Iris pigment epithelial cell (primary cell): ENCODE results near the gene THBS4.

ENCODE experiments used
- DNase-seq: peaks from one replicate; pipeline ENCODE4 v3.0.0-alpha.2; 2011; ENCODE audit warnings: low read depth

The THBS4 gene

DNA sequence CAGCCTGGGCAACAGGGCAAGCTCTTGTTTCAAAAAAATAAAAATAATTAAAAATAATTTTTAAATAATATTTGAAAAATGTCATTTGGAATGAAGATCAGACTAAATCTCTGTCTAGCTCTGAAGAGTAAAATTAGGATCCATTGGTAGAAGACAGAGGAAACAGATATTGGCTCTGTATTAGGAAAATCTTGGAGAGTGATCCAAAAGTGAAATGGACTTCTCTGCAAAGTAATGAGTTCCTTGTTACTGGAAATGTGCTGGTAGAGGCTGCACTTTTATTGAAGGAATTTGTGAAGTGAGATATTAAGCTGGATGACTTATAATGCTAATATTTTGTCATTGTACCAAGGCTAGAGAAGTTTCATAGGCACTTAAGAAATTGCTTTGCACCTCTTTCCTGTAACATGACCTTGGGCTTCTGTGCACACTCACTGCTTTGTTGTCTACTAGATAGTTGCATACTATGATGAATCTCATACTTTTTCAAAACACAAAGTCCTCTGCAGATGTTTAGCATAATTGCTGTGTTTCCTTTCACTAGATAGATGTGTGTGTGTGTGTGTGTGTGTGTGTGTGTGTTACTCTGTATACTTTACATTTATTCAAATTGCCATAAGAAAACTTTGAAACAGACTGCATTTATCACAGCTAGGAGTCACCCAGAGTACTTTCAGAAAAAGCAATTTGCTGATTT is 13.1 kb downstream of the THBS4 start:
- DNase-seq = no peak

- no peak for DNase-seq
Observed at GRCh38 chr5:80052464-80052863, 17.3 kb downstream of the THBS4 start.

GRCh38 chr5:80054682-80055081 is 19.5 kb downstream of the THBS4 start:
- DNase-seq = peak; percentile 70

- DNase-seq = no peak
Observed at GRCh38 chr5:80055491-80056170, 20.5 kb downstream of the THBS4 start.

DNA sequence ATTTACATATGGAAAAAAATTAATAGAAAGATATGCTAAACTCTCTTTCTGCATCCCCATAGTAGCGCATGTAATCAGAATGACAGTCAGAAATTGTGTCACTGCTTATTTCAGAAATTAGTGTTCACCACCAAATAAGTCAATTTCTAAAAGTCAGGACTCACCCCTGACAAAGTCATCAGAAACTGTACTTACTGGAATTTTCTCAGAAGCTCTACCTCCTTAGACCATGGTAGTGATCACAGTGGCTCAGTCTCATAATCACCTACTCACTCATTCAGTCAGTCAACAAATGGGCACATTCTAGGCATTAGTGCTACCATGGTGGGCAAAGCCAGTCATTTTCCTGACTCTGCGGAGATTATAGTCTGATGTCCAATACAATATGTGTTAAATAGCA is 22.0 kb downstream of the THBS4 start:
- no peak for DNase-seq

GRCh38 chr5:80057921-80058320 is 22.8 kb downstream of the THBS4 start:
- no peak for DNase-seq

GRCh38 chr5:80059354-80059980 is 24.3 kb downstream of the THBS4 start:
- DNase-seq = no peak

DNA sequence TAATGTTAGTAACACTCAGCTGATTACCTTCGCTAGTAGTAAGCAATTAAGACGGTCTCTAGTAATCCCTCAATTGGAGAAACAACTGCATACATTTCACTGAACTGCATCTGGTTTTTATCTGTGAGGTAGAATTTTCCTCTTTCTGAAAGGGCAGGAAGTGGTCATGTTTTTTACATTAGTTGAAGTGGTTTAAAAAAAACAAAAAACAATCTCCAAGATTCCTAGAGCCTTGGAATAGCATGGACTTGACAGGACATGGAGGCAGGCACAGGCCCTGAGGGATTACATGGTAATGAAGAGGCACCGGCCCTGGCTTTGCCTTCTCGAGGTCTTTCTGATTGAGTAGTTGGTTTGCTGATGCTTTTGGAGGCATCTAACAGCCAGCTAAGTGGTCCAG is 25.8 kb downstream of the THBS4 start:
- DNase-seq = no peak

- DNase-seq = no peak
Observed at GRCh38 chr5:80061547-80061946, 26.4 kb downstream of the THBS4 start.

DNA sequence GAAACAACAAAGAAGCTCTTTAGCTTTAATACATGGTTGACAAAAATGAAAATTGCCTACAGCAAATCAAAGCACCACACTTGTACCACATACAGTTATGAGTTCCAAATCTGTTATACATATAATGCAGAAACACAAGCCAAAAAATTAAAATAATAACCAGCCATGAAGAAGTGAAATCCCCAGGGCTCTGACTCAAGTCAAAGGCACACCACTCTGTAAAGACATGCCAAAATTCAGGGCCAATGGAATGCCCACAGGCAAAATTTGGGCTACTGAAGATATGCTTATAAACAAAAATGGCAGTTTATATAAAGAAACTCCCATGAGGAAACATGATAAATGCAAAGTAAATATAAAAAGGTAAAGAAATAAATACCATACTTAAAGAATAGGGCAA is 29.0 kb downstream of the THBS4 start:
- no peak for DNase-seq

GRCh38 chr5:80067016-80067415 is 31.9 kb downstream of the THBS4 start:
- no peak for DNase-seq

GRCh38 chr5:80067531-80068245 is 32.5 kb downstream of the THBS4 start:
- no peak for DNase-seq

GRCh38 chr5:80068246-80068636 is 33.1 kb downstream of the THBS4 start:
- DNase-seq = no peak

DNA sequence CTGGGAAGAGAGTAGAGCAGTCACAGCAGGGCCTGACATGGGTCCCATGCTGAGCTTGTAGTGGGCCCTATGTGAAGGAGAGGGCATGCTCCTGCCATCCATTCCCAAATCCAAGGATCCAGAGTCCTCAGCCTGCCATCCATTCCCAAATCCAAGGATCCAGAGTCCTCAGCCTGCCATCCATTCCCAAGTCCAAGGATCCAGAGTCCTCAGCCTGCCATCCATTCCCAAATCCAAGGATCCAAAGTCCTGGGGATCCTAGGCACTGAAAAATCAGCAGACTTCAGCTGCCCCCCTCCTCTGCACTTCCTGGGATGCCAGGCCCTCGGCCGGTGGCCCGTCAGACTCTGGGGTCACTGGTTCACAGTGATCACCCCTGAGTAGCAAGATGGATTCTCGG is 33.6 kb downstream of the THBS4 start:
- DNase-seq = no peak

GRCh38 chr5:80069251-80069800 is 34.2 kb downstream of the THBS4 start:
- no peak for DNase-seq

DNA sequence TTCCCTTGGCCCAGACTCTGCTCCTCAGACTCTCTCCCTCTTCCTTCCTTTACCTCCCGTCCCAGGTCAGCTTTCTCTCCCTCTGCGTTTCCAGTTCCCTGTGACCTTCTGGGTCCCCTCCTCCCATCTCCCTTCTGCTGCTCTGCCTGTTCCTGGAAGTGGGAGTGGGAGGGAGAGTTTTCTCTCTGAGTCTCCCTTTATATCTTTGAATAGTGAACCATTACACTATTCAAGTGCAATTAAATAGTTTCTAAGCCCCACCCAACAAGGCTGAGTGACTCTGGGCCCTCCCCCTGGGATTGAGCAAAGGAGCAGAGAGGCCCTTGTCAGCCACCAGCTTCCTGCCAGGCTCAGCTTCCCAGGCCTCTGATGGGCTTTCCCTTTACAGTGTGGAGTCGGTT is 34.8 kb downstream of the THBS4 start:
- no peak for DNase-seq

- DNase-seq = no peak
Observed at GRCh38 chr5:80070338-80071056, 35.3 kb downstream of the THBS4 start.

DNA sequence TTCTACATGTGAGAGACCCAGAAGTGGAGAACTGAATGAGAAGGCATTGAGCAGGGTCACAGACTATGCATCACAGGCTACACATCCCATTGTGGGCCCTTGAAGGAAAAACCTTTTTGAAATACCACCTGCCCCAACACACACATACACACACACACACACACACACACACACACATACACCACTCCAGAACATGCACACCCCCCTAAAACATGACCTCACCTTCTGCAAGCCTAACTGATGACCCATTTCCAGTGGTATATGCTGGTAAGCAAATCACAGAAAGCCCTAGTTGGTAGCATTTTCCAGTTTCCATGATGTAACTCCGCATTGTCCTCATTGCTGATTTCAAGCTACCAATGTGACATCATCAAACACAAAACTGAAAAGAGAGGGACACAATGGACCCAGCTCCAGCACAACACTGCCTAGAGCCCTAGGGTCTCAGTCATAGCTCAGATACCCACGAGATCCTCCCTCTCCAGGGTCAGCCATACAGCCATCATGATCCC is 36.4 kb downstream of the THBS4 start:
- DNase-seq = no peak

- DNase-seq = no peak
Observed at GRCh38 chr5:80072103-80073073, 37.2 kb downstream of the THBS4 start.
